RWPE1 (cell line): Measurements from ENCODE around the gene SDHC.

ENCODE experiments used
- CTCF ChIA-PET: fragments of 350-600 bp; sonication (Branson Sonifier 250); formaldehyde crosslinking; extraction: SDS; loops from one replicate; lab custom pipeline; 2021; lab: Yijun Ruan, JAX
- POLR2A ChIA-PET: fragments of 400-600 bp; formaldehyde crosslinking; extraction: SDS; loops from one replicate; lab custom pipeline; 2020; ENCODE audit warnings: antibody characterized with exemption; ENCODE audit not compliant: low non-redundant PET; lab: Yijun Ruan, JAX
- DNase-seq: peaks from one replicate; pipeline ENCODE4 v3.0.0; 2012; ENCODE audit warnings: low spot score
- H3K27ac ChIP-seq: fragments of 450-650 bp; 2 replicates; pipeline ENCODE4 v1.5.1; 2017
- TF ChIP-seq, protein P1 (sequence below): fragments of 450-650 bp; conservative IDR thresholded peaks from 2 replicates; pipeline ENCODE4 v1.5.1; 2017; ENCODE audit warnings: low read depth, mild to moderate bottlenecking

SDHC gene

DNA sequence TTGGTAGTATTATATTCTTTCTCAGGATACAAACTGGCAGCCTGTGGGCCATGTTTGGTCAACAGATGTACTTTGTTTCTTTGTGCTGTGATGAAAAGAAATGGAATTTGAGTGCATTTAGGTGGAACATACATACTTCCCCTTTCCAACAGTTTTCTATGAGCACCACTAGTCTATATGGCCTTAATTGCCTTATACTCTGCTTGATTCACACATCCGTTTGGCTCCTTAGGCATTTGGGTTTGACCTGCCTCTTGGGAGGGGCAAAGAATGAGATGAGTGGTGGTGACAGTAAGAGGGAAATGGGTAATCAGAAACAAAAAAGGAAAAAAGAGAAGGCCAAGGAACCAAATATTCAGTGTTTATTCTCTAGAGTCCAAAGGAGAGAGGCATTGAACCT, 36.5 kb downstream of the SDHC start:
- ChIA-PET CTCF (no interaction called here), POLR2A (no interaction called here)
- no peak for DNase-seq
- H3K27ac ChIP-seq, result no peak overlapping the region
- TF ChIP-seq, protein P1, sequence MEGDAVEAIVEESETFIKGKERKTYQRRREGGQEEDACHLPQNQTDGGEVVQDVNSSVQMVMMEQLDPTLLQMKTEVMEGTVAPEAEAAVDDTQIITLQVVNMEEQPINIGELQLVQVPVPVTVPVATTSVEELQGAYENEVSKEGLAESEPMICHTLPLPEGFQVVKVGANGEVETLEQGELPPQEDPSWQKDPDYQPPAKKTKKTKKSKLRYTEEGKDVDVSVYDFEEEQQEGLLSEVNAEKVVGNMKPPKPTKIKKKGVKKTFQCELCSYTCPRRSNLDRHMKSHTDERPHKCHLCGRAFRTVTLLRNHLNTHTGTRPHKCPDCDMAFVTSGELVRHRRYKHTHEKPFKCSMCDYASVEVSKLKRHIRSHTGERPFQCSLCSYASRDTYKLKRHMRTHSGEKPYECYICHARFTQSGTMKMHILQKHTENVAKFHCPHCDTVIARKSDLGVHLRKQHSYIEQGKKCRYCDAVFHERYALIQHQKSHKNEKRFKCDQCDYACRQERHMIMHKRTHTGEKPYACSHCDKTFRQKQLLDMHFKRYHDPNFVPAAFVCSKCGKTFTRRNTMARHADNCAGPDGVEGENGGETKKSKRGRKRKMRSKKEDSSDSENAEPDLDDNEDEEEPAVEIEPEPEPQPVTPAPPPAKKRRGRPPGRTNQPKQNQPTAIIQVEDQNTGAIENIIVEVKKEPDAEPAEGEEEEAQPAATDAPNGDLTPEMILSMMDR, result no peak

DNA sequence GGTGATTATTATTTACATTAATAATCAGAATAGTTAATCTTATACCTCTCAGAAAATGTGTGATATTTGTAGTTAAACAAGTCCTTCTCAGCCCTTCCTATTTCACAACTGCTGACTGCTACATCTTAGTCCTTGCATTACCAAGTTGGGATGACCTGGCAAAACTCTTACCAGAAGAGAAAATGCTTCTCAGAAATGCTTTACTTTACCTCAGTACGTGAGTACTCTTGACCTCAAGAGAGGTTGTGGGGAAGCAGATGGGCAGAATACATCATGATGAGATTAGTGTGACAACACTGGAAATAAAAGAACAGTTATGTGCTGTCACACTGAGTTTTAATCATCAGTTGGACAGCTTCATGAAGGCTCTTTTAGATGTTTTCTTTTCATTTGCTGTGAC, 37.3 kb downstream of the SDHC start:
- H3K27ac ChIP-seq, result no peak overlapping the region
- TF ChIP-seq, protein P1, result no peak
- ChIA-PET POLR2A (no interaction called here), CTCF (interaction anchor here (1.1 kb wide), 1 partner anchor 30 kb away, joined by 6 read pairs; no protein-coding TSS in a partner anchor)
- DNase-seq, result no peak

DNA sequence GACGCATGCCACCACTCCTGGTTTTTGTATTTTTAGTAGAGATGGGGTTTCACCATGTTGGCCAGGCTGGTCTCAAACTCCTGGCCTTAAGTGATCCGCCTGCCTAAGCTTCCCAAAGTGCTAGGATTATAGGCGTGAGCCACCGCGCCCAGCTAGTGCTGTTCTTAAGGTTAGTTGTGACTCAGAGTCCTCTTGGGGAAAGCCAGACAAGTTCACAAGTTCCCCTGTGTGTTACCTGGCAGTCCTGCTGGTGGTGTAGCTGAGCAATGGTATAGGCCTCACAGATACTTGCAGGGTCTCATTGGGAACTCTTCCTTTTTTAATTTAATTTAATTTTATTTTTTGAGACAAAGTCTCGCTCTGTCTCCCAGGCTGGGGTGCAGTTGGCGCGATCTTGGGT, 42.9 kb downstream of the SDHC start:
- DNase-seq, result no peak

DNA sequence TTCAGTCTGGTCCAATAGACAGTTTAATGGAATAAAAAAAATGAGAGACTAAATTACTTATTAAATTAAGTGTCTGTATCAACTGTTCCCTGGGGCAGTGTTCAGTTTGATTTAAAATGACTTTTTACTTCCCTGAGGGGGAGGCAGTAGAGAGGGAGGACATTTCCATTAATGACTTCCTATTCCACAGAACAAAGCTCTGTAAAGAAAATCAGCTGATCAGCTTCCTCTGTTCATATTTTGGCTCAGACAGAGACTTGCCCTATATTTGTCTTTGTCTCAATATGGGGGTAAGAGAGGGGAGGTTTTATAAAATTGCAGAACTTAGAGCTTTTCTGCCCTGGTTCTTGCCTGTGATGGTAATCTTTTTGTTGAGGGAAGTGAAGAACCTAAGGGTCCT, 45.1 kb downstream of the SDHC start:
- ChIA-PET POLR2A (no interaction called here), CTCF (interaction anchor here (0.5 to 0.9 kb wide), 3 partner anchors 15 to 133 kb away, joined by 3 to 4 read pairs (median 3); partner anchors contain the start of gene TOMM40L)
- DNase-seq, result no peak
- H3K27ac ChIP-seq, result no peak overlapping the region
- TF ChIP-seq, protein P1, result no peak

More for the DNA sequence above, 42.9 kb downstream of the SDHC start:
- H3K27ac ChIP-seq, result no peak overlapping the region
- TF ChIP-seq, protein P1, result no peak
- POLR2A ChIA-PET, result no interaction called here
- CTCF ChIA-PET, result interaction anchor here (0.5 kb wide), 1 partner anchor 13 kb away, joined by 4 read pairs; no protein-coding TSS in a partner anchor

DNA sequence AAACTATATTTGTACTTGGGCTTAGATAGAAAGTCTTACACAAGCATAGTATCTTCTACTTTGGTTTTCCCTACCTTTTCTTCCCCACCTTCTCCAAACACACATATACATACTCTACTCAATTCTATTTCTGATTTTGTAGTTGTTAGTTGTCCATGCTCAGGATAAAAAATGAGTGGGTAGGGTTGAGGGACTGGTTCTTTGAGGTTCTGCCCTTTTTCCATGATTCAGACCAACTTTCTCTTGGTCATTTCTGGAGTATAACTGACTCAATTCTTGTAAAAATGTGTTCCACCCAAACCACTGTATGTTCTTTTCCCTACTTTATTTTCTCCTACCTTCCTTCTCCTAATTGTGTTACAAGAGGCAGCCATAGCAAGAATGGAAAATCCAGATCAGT, 50.2 kb downstream of the SDHC start:
- TF ChIP-seq, protein P1, result no peak
- ChIA-PET POLR2A (no interaction called here), CTCF (no interaction called here)
- no peak for DNase-seq
- no peak overlapping the region for H3K27ac ChIP-seq

DNA sequence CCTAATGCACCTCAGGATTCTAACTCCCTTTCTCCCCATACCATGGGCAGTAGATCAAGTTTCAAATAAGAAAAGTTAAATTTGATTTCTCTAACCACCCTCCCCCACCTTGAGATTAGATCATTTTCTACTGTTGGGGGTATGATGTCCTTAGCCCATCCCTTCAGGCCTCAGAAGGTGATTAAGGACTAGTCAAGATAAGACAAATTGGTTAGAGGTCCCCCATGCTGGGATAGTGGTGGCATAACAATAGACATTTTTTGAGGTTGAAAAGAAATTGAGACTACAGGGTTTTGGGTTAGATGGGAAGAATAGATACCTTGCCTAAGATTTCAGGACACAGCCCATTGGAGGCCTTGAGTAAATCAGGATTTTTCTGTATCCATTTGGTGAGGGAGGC, 51.0 kb downstream of the SDHC start:
- TF ChIP-seq, protein P1, result no peak
- no peak for DNase-seq
- ChIA-PET CTCF (no interaction called here), POLR2A (no interaction called here)
- no peak overlapping the region for H3K27ac ChIP-seq
